HepG2 (cell line): ENCODE results near the gene SPACDR. TPM values are rescaled to one million over a fixed set of nuclear protein-coding genes. Genes with fewer than 3 reads are reported as not detected.

Experiments used
- CBX1 ChIP-seq: IDR thresholded peaks from one replicate; pipeline ENCODE4 v1.6.1; 2016; ENCODE audit warnings: antibody characterized with exemption, low read depth
- CREM ChIP-seq, 2 experiments: sonication (generic) in 1 of 2; formaldehyde crosslinking in 1 of 2; IDR thresholded peaks; 2 replicates each; pipeline versions ENCODE4 v1.4.0 to v1.6.1; 2016 to 2020; ENCODE audit warnings: antibody characterized with exemption in 1 of 2, mild to moderate bottlenecking in 1 of 2, missing genetic modification reagents in 1 of 2
- FOXA3 ChIP-seq: IDR thresholded peaks from 2 replicates; pipeline ENCODE4 v1.6.1; 2016; ENCODE audit warnings: missing genetic modification reagents, missing compliant biosample characterization
- JUND ChIP-seq: sonication (generic); formaldehyde crosslinking; IDR thresholded peaks from 2 replicates; pipeline ENCODE4 v1.8.0; 2022; ENCODE audit warnings: mild to moderate bottlenecking, missing genetic modification reagents
- KDM4B ChIP-seq: sonication (generic); formaldehyde crosslinking; IDR thresholded peaks from 2 replicates; pipeline ENCODE4 v1.4.0; 2020; ENCODE audit warnings: missing genetic modification reagents
- PAF1 ChIP-seq: IDR thresholded peaks from 2 replicates; pipeline ENCODE4 v1.6.1; 2016; ENCODE audit warnings: missing genetic modification reagents, missing compliant biosample characterization
- REXO4 ChIP-seq: sonication (generic); formaldehyde crosslinking; IDR thresholded peaks from 2 replicates; pipeline ENCODE4 v1.8.0; 2022; ENCODE audit warnings: missing genetic modification reagents, mild to moderate bottlenecking, borderline replicate concordance
- SIN3A ChIP-seq: IDR thresholded peaks from 2 replicates; pipeline ENCODE4 v1.6.1; 2011; ENCODE audit warnings: low read depth, mild to moderate bottlenecking, control low read depth, low read length, borderline replicate concordance
- SMAD9 ChIP-seq: sonication (generic); formaldehyde crosslinking; IDR thresholded peaks from 2 replicates; pipeline ENCODE4 v1.5.1; 2020; ENCODE audit warnings: mild to moderate bottlenecking, missing genetic modification reagents
- ZEB1 ChIP-seq: IDR thresholded peaks from 2 replicates; pipeline ENCODE4 v1.6.1; 2012; ENCODE audit warnings: mild to moderate bottlenecking, low read depth, inconsistent platforms; ENCODE audit not compliant: insufficient replicate concordance
- ZKSCAN5 ChIP-seq: sonication (generic); formaldehyde crosslinking; IDR thresholded peaks from 2 replicates; pipeline ENCODE4 v1.5.1; 2020; ENCODE audit warnings: mild to moderate bottlenecking, missing genetic modification reagents
- ZNF17 ChIP-seq: sonication (generic); formaldehyde crosslinking; IDR thresholded peaks from 2 replicates; pipeline ENCODE4 v1.5.0; 2020; ENCODE audit warnings: mild to moderate bottlenecking, missing genetic modification reagents
- ZNF331 ChIP-seq: sonication (generic); formaldehyde crosslinking; IDR thresholded peaks from 2 replicates; pipeline ENCODE4 v1.4.0; 2020; ENCODE audit warnings: missing genetic modification reagents
- ZNF33B ChIP-seq: sonication (generic); formaldehyde crosslinking; IDR thresholded peaks from 2 replicates; pipeline ENCODE4 v1.5.1; 2020; ENCODE audit warnings: mild to moderate bottlenecking, missing genetic modification reagents
- ZNF432 ChIP-seq: sonication (generic); formaldehyde crosslinking; IDR thresholded peaks from 2 replicates; pipeline ENCODE4 v1.5.0; 2020; ENCODE audit warnings: missing genetic modification reagents, mild to moderate bottlenecking, borderline replicate concordance
- ZNF501 ChIP-seq: sonication (generic); formaldehyde crosslinking; IDR thresholded peaks from 2 replicates; pipeline ENCODE4 v1.5.1; 2020; ENCODE audit warnings: mild to moderate bottlenecking, moderate library complexity, missing genetic modification reagents
- ZNF546 ChIP-seq: sonication (generic); formaldehyde crosslinking; conservative IDR thresholded peaks from 2 replicates; pipeline ENCODE4 v1.8.1; 2023; ENCODE audit warnings: mild to moderate bottlenecking, missing genetic modification reagents
- ZNF780A ChIP-seq: sonication (generic); formaldehyde crosslinking; IDR thresholded peaks from 2 replicates; pipeline ENCODE4 v1.8.0; 2022; ENCODE audit warnings: mild to moderate bottlenecking, missing genetic modification reagents, moderate library complexity
- polyA plus RNA-seq, 8 experiments: library from polyadenylated mRNA; depleted of rRNA in 3 of 8; stranded (reverse) in 7 of 8; unstranded in 1 of 8; fragments of >200 nt; fragmentation: Illumina TruSeq in 4 of 8; extraction: Trizol in 4 of 8; gene quantifications; 2 replicates each; pipeline versions ENCODE4 v1.2.1 to v1.2.3, GENCODE V29; 2011 to 2016; ENCODE audit warnings: low read depth in 4 of 8, missing spikeins in 1 of 8, mixed read lengths in 1 of 8; ENCODE audit not compliant: insufficient read depth in 1 of 8
- total RNA-seq, 5 experiments: library from RNA; depleted of rRNA; stranded (reverse); fragments of >200 nt; fragmentation: Illumina TruSeq; extraction: Trizol; gene quantifications; 2 replicates each; pipeline ENCODE4 v1.2.3, GENCODE V29; 2016; ENCODE audit warnings: low read depth in 1 of 5
- TF ChIP-seq, protein P1 (sequence below): sonication (generic); formaldehyde crosslinking; IDR thresholded peaks from 2 replicates; pipeline ENCODE4 v1.4.0; 2020; ENCODE audit warnings: missing genetic modification reagents, mild to moderate bottlenecking, borderline replicate concordance
- TF ChIP-seq, protein P2 (sequence below): sonication (generic); formaldehyde crosslinking; IDR thresholded peaks from 2 replicates; pipeline ENCODE4 v1.8.0; 2022; ENCODE audit warnings: missing genetic modification reagents, mild to moderate bottlenecking, borderline replicate concordance
- TF ChIP-seq, protein P3 (sequence below): sonication (generic); formaldehyde crosslinking; IDR thresholded peaks from 2 replicates; pipeline ENCODE4 v1.8.0; 2022; ENCODE audit warnings: missing genetic modification reagents, mild to moderate bottlenecking, moderate library complexity, borderline replicate concordance
- TF ChIP-seq, protein P4 (sequence below): sonication (generic); formaldehyde crosslinking; IDR thresholded peaks from 2 replicates; pipeline ENCODE4 v1.5.0; 2020; ENCODE audit warnings: mild to moderate bottlenecking, low read depth, missing genetic modification reagents, borderline replicate concordance

Gene SPACDR
- total and polyA plus RNA-seq, 2 of the 13 experiments (the other 11 are each of a cell fraction or from before 2014, with no cell fraction given): 0.41 TPM; not detected in 1

DNA sequence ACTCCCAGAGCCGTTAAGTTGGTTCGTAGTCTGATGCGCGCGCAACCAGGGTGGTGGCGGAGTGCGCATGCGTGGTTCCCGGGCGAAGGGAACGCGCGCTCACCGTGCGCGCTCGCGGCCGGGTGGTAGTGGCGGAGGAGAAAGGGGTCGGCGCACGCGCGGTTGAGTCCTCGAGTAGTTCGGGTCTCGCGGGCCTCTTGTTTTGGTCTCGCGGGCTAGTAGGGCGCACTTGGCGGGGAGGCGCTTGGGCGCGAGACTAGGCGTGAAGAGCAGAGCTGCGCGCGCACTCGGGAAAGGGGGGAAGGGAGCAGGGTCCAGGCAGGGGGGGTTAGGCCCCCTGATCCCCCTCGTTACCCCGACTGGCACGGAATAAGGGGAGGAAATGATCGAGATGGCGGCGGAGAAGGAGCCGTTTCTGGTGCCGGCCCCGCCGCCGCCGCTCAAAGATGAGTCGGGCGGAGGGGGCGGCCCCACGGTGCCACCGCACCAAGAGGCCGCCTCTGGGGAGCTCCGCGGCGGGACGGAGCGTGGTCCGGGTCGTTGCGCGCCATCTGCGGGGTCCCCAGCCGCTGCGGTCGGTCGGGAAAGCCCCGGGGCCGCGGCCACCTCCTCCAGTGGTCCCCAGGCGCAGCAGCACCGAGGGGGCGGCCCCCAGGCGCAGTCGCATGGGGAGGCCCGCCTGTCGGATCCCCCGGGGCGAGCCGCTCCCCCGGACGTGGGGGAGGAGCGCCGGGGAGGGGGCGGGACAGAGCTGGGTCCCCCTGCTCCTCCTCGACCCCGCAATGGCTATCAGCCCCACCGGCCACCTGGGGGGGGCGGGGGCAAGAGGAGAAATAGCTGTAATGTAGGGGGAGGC, 34.2 kb downstream of the SPACDR start, which contains the start of gene MEPCE (continued):
- TF ChIP-seq, protein P1, sequence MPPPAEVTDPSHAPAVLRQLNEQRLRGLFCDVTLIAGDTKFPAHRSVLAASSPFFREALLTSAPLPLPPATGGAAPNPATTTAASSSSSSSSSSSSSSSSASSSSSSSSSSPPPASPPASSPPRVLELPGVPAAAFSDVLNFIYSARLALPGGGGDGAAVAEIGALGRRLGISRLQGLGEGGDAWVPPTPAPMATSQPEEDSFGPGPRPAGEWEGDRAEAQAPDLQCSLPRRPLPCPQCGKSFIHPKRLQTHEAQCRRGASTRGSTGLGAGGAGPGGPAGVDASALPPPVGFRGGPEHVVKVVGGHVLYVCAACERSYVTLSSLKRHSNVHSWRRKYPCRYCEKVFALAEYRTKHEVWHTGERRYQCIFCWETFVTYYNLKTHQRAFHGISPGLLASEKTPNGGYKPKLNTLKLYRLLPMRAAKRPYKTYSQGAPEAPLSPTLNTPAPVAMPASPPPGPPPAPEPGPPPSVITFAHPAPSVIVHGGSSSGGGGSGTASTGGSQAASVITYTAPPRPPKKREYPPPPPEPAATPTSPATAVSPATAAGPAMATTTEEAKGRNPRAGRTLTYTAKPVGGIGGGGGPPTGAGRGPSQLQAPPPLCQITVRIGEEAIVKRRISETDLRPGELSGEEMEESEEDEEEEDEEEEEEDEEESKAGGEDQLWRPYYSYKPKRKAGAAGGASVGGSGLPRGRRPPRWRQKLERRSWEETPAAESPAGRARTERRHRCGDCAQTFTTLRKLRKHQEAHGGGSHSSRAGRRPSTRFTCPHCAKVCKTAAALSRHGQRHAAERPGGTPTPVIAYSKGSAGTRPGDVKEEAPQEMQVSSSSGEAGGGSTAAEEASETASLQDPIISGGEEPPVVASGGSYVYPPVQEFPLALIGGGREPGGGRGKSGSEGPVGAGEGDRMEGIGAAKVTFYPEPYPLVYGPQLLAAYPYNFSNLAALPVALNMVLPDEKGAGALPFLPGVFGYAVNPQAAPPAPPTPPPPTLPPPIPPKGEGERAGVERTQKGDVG (CRISPR knock-in tag): no peak
- TF ChIP-seq ZNF501 (CRISPR knock-in tag) (peak; percentile 45; the same call in 1 of the 2 replicates), ZNF546 (CRISPR knock-in tag) (peak; percentile 93; the same call in 1 of the 2 replicates), ZNF331 (no peak), PAF1 (no peak), SIN3A (0 out of 2 replicates have a peak, but pooled peaks have one; percentile 14), CREM (IDR thresholded peaks at IDR 0.05) (no peak), CREM (CRISPR knock-in tag; IDR thresholded peaks at IDR 0.05) (no peak), REXO4 (CRISPR knock-in tag) (no peak), JUND (CRISPR knock-in tag) (no peak), SMAD9 (CRISPR knock-in tag) (no peak), ZEB1 (no peak), ZKSCAN5 (no peak), CBX1 (no peak), KDM4B (CRISPR knock-in tag) (no peak), ZNF432 (CRISPR knock-in tag) (no peak), ZNF33B (no peak), ZNF17 (CRISPR knock-in tag) (no peak), ZNF780A (CRISPR knock-in tag) (no peak; the same call in 1 of the 2 replicates), FOXA3 (CRISPR knock-in tag) (0 out of 2 replicates have a peak, but pooled peaks have one; percentile 12)
- TF ChIP-seq, protein P2, sequence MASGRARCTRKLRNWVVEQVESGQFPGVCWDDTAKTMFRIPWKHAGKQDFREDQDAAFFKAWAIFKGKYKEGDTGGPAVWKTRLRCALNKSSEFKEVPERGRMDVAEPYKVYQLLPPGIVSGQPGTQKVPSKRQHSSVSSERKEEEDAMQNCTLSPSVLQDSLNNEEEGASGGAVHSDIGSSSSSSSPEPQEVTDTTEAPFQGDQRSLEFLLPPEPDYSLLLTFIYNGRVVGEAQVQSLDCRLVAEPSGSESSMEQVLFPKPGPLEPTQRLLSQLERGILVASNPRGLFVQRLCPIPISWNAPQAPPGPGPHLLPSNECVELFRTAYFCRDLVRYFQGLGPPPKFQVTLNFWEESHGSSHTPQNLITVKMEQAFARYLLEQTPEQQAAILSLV (CRISPR knock-in tag): 0 out of 2 replicates have a peak, but pooled peaks have one; percentile 13
- TF ChIP-seq, protein P3, sequence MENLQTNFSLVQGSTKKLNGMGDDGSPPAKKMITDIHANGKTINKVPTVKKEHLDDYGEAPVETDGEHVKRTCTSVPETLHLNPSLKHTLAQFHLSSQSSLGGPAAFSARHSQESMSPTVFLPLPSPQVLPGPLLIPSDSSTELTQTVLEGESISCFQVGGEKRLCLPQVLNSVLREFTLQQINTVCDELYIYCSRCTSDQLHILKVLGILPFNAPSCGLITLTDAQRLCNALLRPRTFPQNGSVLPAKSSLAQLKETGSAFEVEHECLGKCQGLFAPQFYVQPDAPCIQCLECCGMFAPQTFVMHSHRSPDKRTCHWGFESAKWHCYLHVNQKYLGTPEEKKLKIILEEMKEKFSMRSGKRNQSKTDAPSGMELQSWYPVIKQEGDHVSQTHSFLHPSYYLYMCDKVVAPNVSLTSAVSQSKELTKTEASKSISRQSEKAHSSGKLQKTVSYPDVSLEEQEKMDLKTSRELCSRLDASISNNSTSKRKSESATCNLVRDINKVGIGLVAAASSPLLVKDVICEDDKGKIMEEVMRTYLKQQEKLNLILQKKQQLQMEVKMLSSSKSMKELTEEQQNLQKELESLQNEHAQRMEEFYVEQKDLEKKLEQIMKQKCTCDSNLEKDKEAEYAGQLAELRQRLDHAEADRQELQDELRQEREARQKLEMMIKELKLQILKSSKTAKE: no peak
- TF ChIP-seq, protein P4, sequence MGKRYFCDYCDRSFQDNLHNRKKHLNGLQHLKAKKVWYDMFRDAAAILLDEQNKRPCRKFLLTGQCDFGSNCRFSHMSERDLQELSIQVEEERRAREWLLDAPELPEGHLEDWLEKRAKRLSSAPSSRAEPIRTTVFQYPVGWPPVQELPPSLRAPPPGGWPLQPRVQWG (CRISPR knock-in tag): no peak
